Neural progenitor cell (in vitro differentiated cells): Measurements from ENCODE around the gene RALBP1. TPM values are rescaled to one million over a fixed set of nuclear protein-coding genes. Genes with fewer than 3 reads are reported as not detected.

Experiments used
- DNase-seq: peaks from one replicate; pipeline ENCODE4 v3.0.0-alpha.2; 2016; ENCODE audit warnings: low spot score
- H2AFZ ChIP-seq: fragments of 200-600 bp; sonication (generic); replicated peaks from 2 replicates; pipeline ENCODE4 v1.6.1; 2016; ENCODE audit warnings: antibody characterized with exemption
- H3F3A ChIP-seq: fragments of 200-600 bp; sonication (generic); 2 replicates; pipeline ENCODE4 v1.6.1; 2016; ENCODE audit warnings: antibody characterized with exemption, low read depth
- H3K27ac ChIP-seq: fragments of 200-600 bp; sonication (generic); 2 replicates; pipeline ENCODE4 v1.5.1; 2016; ENCODE audit warnings: mild to moderate bottlenecking
- H3K27me3 ChIP-seq: fragments of 200-600 bp; sonication (generic); 2 replicates; pipeline ENCODE4 v1.6.1; 2016; ENCODE audit warnings: mild to moderate bottlenecking, moderate library complexity
- H3K36me3 ChIP-seq: fragments of 200-600 bp; sonication (generic); 2 replicates; pipeline ENCODE4 v1.5.1; 2016
- H3K4me1 ChIP-seq: fragments of 200-600 bp; sonication (generic); 2 replicates; pipeline ENCODE4 v1.6.1; 2016; ENCODE audit warnings: mixed run types
- H3K4me2 ChIP-seq: fragments of 200-600 bp; sonication (generic); 2 replicates; pipeline ENCODE4 v1.6.1; 2016
- H3K4me3 ChIP-seq: fragments of 200-600 bp; sonication (generic); 2 replicates; pipeline ENCODE4 v1.5.1; 2016
- H3K79me2 ChIP-seq: fragments of 200-600 bp; sonication (generic); 2 replicates; pipeline ENCODE4 v1.6.1; 2016; ENCODE audit warnings: low read depth
- H3K9ac ChIP-seq: fragments of 200-600 bp; sonication (generic); 2 replicates; pipeline ENCODE4 v1.6.1; 2016
- H3K9me3 ChIP-seq: fragments of 200-600 bp; sonication (generic); 2 replicates; pipeline ENCODE4 v1.5.1; 2016; ENCODE audit warnings: low read depth
- H4K20me1 ChIP-seq: fragments of 200-600 bp; sonication (generic); 2 replicates; pipeline ENCODE4 v1.6.1; 2016; ENCODE audit warnings: low read depth
- H3K27ac Mint-ChIP-seq: 3 replicates; pipeline ENCODE4 v1.8.0; 2021; ENCODE audit warnings: mixed read lengths
- H3K27me3 Mint-ChIP-seq: 2 replicates; pipeline ENCODE4 v1.8.0; 2022; ENCODE audit warnings: low read depth, mild to moderate bottlenecking, inconsistent platforms, moderate library complexity, mixed read lengths; ENCODE audit not compliant: insufficient read depth
- H3K36me3 Mint-ChIP-seq: 3 replicates; pipeline ENCODE4 v1.8.0; 2021; ENCODE audit warnings: mixed read lengths
- H3K4me1 Mint-ChIP-seq: 3 replicates; pipeline ENCODE4 v1.8.0; 2021; ENCODE audit warnings: mixed read lengths
- H3K4me3 Mint-ChIP-seq: 3 replicates; pipeline ENCODE4 v1.8.0; 2021; ENCODE audit warnings: mild to moderate bottlenecking, moderate library complexity, mixed read lengths
- H3K9me3 Mint-ChIP-seq: 3 replicates; pipeline ENCODE4 v1.8.0; 2020; ENCODE audit warnings: mixed read lengths
- EZH2 ChIP-seq: fragments of 200-600 bp; sonication (generic); IDR thresholded peaks from 2 replicates; pipeline ENCODE4 v1.6.1; 2017; ENCODE audit warnings: antibody characterized with exemption, mild to moderate bottlenecking, moderate library complexity
- EZH2phosphoT487 ChIP-seq: fragments of 200-600 bp; sonication (generic); IDR thresholded peaks from 2 replicates; pipeline ENCODE4 v1.6.1; 2017; ENCODE audit warnings: antibody characterized with exemption
- total RNA-seq: library from RNA; depleted of rRNA; stranded (reverse); fragments of >200 nt; gene quantifications from 2 replicates; pipeline ENCODE4 v1.2.3, GENCODE V29; 2015; ENCODE audit warnings: low replicate concordance
- TF ChIP-seq, protein P1 (sequence below): fragments of 200-600 bp; sonication (generic); IDR thresholded peaks from 2 replicates; pipeline ENCODE4 v1.5.1; 2017; ENCODE audit warnings: antibody characterized with exemption, mild to moderate bottlenecking

Gene RALBP1
- total RNA-seq, 1 donor from 2014 or later: 61.5 TPM

DNA sequence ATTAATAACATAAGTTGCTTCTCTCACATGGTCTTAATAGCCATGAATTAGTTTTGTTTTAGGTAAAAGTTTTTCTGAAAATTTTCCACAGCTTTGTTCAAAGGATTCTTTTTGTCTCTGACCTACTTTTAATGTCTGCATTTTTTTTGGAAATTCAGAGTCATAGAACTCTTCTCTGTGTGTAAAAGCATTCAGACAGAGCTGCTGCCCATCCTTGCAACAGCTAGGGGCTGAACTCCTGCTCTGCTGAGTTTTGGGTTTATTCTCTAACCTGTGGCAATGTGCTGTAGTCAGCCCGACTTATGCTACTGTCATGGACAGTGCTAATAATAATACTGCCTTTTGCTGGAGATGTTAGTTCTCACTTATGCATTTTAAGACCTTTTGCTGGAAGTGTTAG lies 44.1 kb downstream of the RALBP1 start:
- Histone ChIP-seq H2AFZ (no peak overlapping the region), H3K9ac (no peak overlapping the region), H3K79me2 (no peaks in the 10 kb centered on the region), H4K20me1 (peaks cover 6% of the 10 kb centered on the region), H3K4me3 (no peak overlapping the region), H3K4me1 (no peaks in the 10 kb centered on the region), H3K36me3 (peaks cover 4% of the 10 kb centered on the region), H3K27me3 (no peaks in the 10 kb centered on the region), H3K9me3 (no peaks in the 10 kb centered on the region), H3K27ac (no peak overlapping the region), H3F3A (peaks cover 6% of the 10 kb centered on the region), H3K4me2 (no peak overlapping the region)
- DNase-seq: no peak
- Mint-ChIP-seq H3K4me1 (no peaks in the 10 kb centered on the region), H3K27me3 (no peaks in the 10 kb centered on the region), H3K4me3 (no peak overlapping the region), H3K36me3 (peaks cover 15% of the 10 kb centered on the region), H3K27ac (no peak overlapping the region), H3K9me3 (no peaks in the 10 kb centered on the region)
- TF ChIP-seq, protein P1, sequence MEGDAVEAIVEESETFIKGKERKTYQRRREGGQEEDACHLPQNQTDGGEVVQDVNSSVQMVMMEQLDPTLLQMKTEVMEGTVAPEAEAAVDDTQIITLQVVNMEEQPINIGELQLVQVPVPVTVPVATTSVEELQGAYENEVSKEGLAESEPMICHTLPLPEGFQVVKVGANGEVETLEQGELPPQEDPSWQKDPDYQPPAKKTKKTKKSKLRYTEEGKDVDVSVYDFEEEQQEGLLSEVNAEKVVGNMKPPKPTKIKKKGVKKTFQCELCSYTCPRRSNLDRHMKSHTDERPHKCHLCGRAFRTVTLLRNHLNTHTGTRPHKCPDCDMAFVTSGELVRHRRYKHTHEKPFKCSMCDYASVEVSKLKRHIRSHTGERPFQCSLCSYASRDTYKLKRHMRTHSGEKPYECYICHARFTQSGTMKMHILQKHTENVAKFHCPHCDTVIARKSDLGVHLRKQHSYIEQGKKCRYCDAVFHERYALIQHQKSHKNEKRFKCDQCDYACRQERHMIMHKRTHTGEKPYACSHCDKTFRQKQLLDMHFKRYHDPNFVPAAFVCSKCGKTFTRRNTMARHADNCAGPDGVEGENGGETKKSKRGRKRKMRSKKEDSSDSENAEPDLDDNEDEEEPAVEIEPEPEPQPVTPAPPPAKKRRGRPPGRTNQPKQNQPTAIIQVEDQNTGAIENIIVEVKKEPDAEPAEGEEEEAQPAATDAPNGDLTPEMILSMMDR: no peak
- TF ChIP-seq EZH2: no peak
- no peak for TF ChIP-seq EZH2phosphoT487

DNA sequence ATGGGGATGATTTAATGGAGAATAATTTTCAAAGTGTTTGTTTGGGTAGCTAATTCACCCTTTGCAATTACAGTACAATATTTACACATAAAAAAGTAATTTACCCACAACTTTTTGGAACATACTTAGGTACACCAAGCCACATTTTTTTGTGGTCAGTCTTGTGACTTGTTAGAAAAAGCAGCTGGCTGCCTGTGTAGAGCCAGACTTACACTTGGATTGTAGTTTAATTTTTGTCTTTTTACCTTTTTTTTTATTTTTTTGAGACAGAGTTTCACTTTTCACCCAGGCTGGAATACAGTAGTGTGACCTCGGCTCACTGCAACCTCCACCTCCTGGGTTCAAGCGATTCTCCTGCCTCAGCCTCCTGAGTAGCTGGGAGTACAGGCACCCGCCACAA lies 45.4 kb downstream of the RALBP1 start:
- Histone ChIP-seq H3K9me3 (no peaks in the 10 kb centered on the region), H3K4me2 (no peak overlapping the region), H3K4me1 (no peaks in the 10 kb centered on the region), H4K20me1 (peaks cover 6% of the 10 kb centered on the region), H3K79me2 (no peaks in the 10 kb centered on the region), H3F3A (peaks cover 6% of the 10 kb centered on the region), H3K27ac (no peak overlapping the region), H3K9ac (no peak overlapping the region), H3K4me3 (no peak overlapping the region), H2AFZ (no peak overlapping the region), H3K27me3 (no peaks in the 10 kb centered on the region), H3K36me3 (peaks cover 8% of the 10 kb centered on the region)
- H3K4me3 Mint-ChIP-seq: no peak overlapping the region
- H3K4me1 Mint-ChIP-seq: no peaks in the 10 kb centered on the region
- no peak for DNase-seq
- peaks cover 21% of the 10 kb centered on the region for H3K36me3 Mint-ChIP-seq
- H3K27ac Mint-ChIP-seq: no peak overlapping the region
- H3K9me3 Mint-ChIP-seq: no peaks in the 10 kb centered on the region
- H3K27me3 Mint-ChIP-seq: no peaks in the 10 kb centered on the region
- TF ChIP-seq, protein P1: no peak
- TF ChIP-seq EZH2phosphoT487 (no peak), EZH2 (no peak)

DNA sequence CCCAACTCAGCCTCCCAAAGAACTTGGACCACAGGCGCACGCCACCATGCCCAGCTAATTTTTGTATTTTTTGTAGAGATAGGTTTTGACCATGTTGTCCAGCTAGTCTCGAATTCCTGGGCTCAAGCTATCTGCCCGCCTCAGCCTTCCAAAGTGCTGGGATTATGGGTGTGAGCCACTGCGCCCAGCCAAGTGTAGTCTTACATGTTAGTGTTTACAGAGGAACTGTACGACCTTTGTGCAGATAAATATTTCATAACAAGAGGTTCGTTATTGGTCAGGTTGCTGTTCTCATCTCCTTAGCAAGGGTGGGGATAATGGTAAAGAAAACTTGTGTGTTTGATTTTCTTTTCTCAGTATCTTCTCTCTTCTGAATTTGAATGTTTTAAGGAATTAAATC lies 46.5 kb downstream of the RALBP1 start:
- Mint-ChIP-seq H3K27ac (no peak overlapping the region), H3K27me3 (no peaks in the 10 kb centered on the region), H3K4me3 (no peak overlapping the region), H3K4me1 (no peaks in the 10 kb centered on the region), H3K36me3 (peaks cover 27% of the 10 kb centered on the region), H3K9me3 (no peaks in the 10 kb centered on the region)
- Histone ChIP-seq H3F3A (no peaks in the 10 kb centered on the region), H3K36me3 (peaks cover 11% of the 10 kb centered on the region), H2AFZ (no peak overlapping the region), H3K4me2 (no peak overlapping the region), H3K4me1 (no peaks in the 10 kb centered on the region), H3K79me2 (no peaks in the 10 kb centered on the region), H3K9ac (no peak overlapping the region), H3K27me3 (no peaks in the 10 kb centered on the region), H3K27ac (no peak overlapping the region), H4K20me1 (no peaks in the 10 kb centered on the region), H3K4me3 (no peak overlapping the region), H3K9me3 (no peaks in the 10 kb centered on the region)
- TF ChIP-seq EZH2: no peak
- no peak for TF ChIP-seq EZH2phosphoT487
- DNase-seq: no peak

DNA sequence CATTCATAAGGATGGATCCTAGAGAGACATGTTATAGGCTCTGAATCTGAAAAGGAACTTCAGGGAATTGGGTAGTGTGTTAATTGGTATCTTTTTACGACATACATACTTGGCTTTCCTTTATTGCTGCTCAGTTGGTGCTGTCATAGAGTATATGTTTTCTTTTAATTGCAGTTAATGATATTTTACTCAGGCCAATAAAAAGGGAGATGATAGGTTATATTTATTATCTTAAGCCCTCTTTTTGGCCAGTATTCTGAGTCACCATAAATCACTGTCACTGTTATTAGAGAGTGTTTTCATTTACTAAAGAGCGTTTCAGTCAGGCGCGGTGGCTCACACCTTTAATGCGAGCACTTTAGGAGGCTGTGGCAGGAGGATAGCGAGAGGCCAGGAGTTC lies 47.6 kb downstream of the RALBP1 start:
- Histone ChIP-seq H3K4me2 (no peak overlapping the region), H3K4me1 (no peaks in the 10 kb centered on the region), H3K79me2 (no peaks in the 10 kb centered on the region), H3K27me3 (no peaks in the 10 kb centered on the region), H4K20me1 (no peaks in the 10 kb centered on the region), H3K36me3 (peaks cover 11% of the 10 kb centered on the region), H3K27ac (no peak overlapping the region), H3K4me3 (no peak overlapping the region), H3F3A (no peaks in the 10 kb centered on the region), H3K9me3 (peaks cover 5% of the 10 kb centered on the region), H3K9ac (no peak overlapping the region), H2AFZ (no peak overlapping the region)
- Mint-ChIP-seq H3K36me3 (peaks cover 38% of the 10 kb centered on the region), H3K9me3 (peaks cover 7% of the 10 kb centered on the region), H3K27me3 (no peaks in the 10 kb centered on the region), H3K27ac (no peak overlapping the region), H3K4me1 (no peaks in the 10 kb centered on the region), H3K4me3 (no peak overlapping the region)
- DNase-seq: no peak
- TF ChIP-seq, protein P1: no peak
- no peak for TF ChIP-seq EZH2
